Ascending aorta (tissue), 2 donors: ENCODE data around the gene CHPF. TPM values are rescaled to one million over a fixed set of nuclear protein-coding genes. Genes with fewer than 3 reads are reported as not detected.

Experiments used
- DNase-seq, 2 donors: peaks; one replicate each; pipeline ENCODE4 v3.0.0-alpha.2; 2019; ENCODE audit warnings: low spot score in 2 of 2
- H3K27ac ChIP-seq, 2 donors: fragments of 200-600 bp; sonication (generic); one replicate each; pipeline ENCODE4 v1.5.1; 2016 to 2017; ENCODE audit warnings: mild to moderate bottlenecking in 1 of 2
- H3K27me3 ChIP-seq: fragments of 200-600 bp; sonication (generic); one replicate; pipeline ENCODE4 v1.5.1; 2017
- H3K36me3 ChIP-seq, 2 donors: fragments of 200-600 bp; sonication (generic); one replicate each; pipeline ENCODE4 v1.5.1; 2016
- H3K4me1 ChIP-seq, 2 donors: fragments of 200-600 bp; sonication (generic); one replicate each; pipeline ENCODE4 v1.5.1; 2016 to 2017; ENCODE audit warnings: mild to moderate bottlenecking in 1 of 2
- H3K4me3 ChIP-seq, 2 donors: fragments of 200-600 bp; sonication (generic); one replicate each; pipeline ENCODE4 v1.5.1; 2016 to 2017; ENCODE audit warnings: mild to moderate bottlenecking in 1 of 2
- H3K9me3 ChIP-seq, 2 donors: fragments of 200-600 bp; sonication (generic); one replicate each; pipeline ENCODE4 v1.5.1; 2016
- intact Hi-C: fragments of 100-400 bp; cut with DNase I; formaldehyde crosslinking; loops from one replicate; pipeline ENCODE4 v1.15.1; 2023
- total RNA-seq: library from RNA; depleted of rRNA; stranded (reverse); fragments of >200 nt; gene quantifications from one replicate; pipeline ENCODE4 v1.1.0, GENCODE V29; 2016
- TF ChIP-seq, protein P1 (sequence below), 3 experiments: fragments of 200-600 bp in 2 of 3; fragments of 450-650 bp in 1 of 3; sonication (generic) in 2 of 3; IDR thresholded peaks; one replicate each; pipeline ENCODE4 v1.5.1; 2016 to 2019; ENCODE audit warnings: antibody characterized with exemption in 3 of 3, mild to moderate bottlenecking in 1 of 3, moderate library complexity in 1 of 3

The CHPF gene
- total RNA-seq, 1 donor from 2014 or later, result 249 TPM

DNA sequence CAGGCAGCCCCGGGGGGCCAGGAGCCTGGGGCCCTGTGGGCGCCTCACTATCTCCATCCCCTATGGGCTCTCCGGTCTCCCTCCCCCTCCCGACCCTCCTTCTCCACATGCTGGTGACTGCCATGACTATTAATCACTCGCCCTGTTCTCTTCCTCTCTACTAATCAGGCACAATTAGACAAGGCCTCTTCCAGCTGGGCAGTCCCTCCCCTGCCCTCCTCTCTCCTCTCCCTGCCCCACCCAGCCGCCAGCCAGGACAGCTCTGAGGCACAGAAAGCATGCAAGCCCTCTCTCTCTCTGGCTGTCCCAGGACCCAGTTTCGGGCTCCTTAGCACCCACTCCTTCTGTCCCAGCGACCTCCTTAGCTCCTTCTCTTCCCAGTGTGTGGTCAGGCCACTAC lies 23.5 kb downstream of the CHPF start:
- peaks cover 4 to 14% of the 10 kb centered on the region in 2 donors for H3K4me1 ChIP-seq

DNA sequence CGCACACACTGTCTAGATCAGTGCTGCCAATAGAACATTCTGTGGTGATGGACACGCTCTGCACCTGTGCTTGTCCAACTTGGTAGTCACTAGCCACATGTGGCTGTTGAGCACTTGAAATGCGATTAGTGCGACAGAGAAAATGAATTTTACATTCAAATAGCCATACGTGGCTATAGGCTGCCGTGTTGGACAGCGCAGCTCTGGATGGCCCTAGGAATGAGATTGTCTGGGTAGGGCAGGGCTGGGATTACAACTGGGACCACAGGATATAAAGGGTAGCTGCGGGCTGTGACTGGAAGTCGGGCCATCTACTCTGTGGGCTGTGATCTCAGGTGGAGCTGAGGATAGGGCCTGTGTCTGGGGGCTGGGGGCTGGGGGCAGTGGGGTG lies 24.1 kb downstream of the CHPF start:
- no peaks in the 10 kb centered on the region for H3K36me3 ChIP-seq
- DNase-seq, result no peak
- TF ChIP-seq, protein P1, sequence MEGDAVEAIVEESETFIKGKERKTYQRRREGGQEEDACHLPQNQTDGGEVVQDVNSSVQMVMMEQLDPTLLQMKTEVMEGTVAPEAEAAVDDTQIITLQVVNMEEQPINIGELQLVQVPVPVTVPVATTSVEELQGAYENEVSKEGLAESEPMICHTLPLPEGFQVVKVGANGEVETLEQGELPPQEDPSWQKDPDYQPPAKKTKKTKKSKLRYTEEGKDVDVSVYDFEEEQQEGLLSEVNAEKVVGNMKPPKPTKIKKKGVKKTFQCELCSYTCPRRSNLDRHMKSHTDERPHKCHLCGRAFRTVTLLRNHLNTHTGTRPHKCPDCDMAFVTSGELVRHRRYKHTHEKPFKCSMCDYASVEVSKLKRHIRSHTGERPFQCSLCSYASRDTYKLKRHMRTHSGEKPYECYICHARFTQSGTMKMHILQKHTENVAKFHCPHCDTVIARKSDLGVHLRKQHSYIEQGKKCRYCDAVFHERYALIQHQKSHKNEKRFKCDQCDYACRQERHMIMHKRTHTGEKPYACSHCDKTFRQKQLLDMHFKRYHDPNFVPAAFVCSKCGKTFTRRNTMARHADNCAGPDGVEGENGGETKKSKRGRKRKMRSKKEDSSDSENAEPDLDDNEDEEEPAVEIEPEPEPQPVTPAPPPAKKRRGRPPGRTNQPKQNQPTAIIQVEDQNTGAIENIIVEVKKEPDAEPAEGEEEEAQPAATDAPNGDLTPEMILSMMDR (IDR thresholded peaks at IDR 0.05), result no peak
- intact Hi-C loops, result no loop called here
- no peak overlapping the region for H3K27ac ChIP-seq
- H3K4me1 ChIP-seq, result peaks cover 4 to 14% of the 10 kb centered on the region in 2 donors
- H3K27me3 ChIP-seq, result peaks cover 4% of the 10 kb centered on the region
- H3K4me3 ChIP-seq, result no peak overlapping the region
- H3K9me3 ChIP-seq, result no peaks in the 10 kb centered on the region

More for the DNA sequence above, 23.5 kb downstream of the CHPF start:
- no peak overlapping the region for H3K4me3 ChIP-seq
- no peaks in the 10 kb centered on the region for H3K9me3 ChIP-seq
- H3K27me3 ChIP-seq, result no peaks in the 10 kb centered on the region
- intact Hi-C loops, result no loop called here
- TF ChIP-seq, protein P1 (IDR thresholded peaks at IDR 0.05), result no peak
- no peak for DNase-seq
- no peak overlapping the region for H3K27ac ChIP-seq
- no peaks in the 10 kb centered on the region for H3K36me3 ChIP-seq

DNA sequence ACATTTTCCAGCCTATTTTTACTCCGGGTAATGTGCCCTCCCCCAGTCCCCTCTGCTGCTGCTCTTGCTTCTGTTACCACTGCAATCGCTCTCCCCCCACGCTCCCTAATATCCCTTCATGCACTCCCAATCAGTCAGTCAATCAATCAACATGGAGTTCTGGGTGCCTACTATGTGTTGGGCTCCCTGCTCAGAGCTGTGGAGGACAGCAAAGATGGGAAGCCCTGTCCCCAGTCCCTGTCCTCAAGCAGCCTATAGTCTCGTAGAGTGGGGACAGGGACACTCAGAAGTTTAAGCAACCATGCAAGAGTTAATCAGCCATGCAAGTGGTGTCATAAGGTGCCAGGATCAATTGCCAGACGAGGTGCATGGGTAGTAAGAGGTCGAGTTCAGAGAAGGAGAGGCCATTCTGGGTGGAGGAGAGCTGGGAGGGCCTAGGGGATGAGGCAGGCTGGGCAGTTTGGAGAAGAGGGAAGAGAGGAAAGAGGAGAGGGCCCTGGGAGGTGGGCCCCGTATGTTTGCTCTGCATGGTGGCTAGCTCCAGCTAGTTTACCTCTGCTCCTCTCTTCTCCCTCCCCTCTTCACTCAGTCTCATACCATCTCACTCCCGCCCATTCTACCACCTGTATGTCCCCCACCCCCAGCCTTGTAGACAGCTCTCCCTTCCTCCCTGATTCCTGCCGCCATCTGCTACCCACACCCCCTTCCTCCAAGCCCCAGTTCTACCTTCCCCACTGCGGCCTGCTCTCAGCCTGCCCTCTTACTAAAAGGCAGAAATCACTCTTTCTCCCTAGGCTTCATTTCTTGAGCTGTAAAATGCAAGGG lies 25.4 kb downstream of the CHPF start:
- DNase-seq, result no peak
- H3K27ac ChIP-seq, result no peak overlapping the region
- peaks cover 16% of the 10 kb centered on the region for H3K27me3 ChIP-seq
- intact Hi-C loops, result no loop called here
- TF ChIP-seq, protein P1 (IDR thresholded peaks at IDR 0.05), result no peak
- no peak overlapping the region for H3K4me3 ChIP-seq
- no peaks in the 10 kb centered on the region for H3K36me3 ChIP-seq
- H3K4me1 ChIP-seq, result peaks cover 4 to 16% of the 10 kb centered on the region in 2 donors
- no peaks in the 10 kb centered on the region for H3K9me3 ChIP-seq

DNA sequence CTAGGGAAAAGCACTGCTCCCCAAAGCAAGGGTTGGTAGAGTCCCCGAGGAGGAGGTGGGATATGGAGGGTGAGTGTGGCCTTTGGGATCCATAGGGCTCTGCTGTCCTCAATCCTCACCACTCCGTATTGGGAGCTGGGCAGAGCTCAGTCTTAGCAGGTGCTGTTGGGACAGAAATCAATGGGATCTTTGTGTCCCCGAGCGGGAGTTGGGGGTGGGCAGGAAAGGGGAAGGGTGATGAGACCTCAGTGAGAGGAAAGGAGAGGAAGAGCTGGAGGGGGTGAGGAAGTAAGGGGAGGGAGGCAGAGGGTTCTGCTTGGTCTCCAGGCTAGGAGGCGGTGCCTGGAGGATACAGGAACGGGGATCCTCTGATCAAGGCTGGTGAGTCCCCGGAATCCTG lies 26.7 kb downstream of the CHPF start:
- Histone ChIP-seq H3K27ac (no peak overlapping the region), H3K9me3 (no peaks in the 10 kb centered on the region), H3K4me1 (peaks cover 0 to 3% of the 10 kb centered on the region in 2 donors), H3K27me3 (peaks cover 23% of the 10 kb centered on the region), H3K36me3 (no peaks in the 10 kb centered on the region), H3K4me3 (no peak overlapping the region)
- TF ChIP-seq, protein P1 (IDR thresholded peaks at IDR 0.05), result no peak
- DNase-seq, result no peak
- intact Hi-C loops, result no loop called here

DNA sequence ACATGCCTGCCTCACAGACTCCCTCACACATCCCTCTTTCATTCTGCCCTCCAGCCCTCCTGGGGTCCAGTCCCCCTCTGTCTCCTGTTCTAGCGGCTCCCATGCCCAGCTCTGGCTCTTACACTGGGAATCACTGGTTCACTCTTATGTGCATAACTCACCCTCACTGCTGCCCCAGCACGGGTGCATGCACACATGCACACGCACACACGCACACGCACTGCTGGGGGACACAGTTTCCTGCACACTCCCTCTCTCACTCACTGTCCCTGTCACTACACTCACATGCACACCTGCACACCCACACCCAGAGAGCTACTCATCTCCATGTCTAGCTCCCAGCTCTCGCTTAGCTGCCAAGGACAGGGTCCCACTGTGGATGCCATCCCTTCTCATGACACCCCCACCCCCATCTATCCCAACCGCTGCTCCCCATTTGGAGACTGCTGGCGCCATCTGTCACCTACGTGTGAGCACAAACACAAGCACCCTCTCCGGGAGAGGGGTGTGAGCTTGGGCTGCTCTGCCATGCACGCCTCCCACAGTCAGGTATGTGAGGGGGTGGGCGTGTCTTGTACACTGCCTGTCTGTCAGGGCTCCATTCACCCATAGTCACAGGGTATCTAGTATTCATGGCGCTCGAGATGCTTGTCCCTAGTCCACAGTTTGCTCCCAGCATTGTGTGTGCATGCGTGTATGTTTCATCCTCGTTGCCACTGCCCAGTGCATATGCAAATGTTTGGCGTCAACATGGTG lies 27.6 kb downstream of the CHPF start:
- TF ChIP-seq, protein P1 (IDR thresholded peaks at IDR 0.05), result no peak
- H3K27ac ChIP-seq, result no peak overlapping the region
- no peak for DNase-seq
- no peak overlapping the region for H3K4me3 ChIP-seq
- H3K4me1 ChIP-seq, result peaks cover 0 to 2% of the 10 kb centered on the region in 2 donors
- H3K9me3 ChIP-seq, result no peaks in the 10 kb centered on the region
- H3K27me3 ChIP-seq, result peaks cover 23% of the 10 kb centered on the region
- intact Hi-C loops, result no loop called here
- H3K36me3 ChIP-seq, result no peaks in the 10 kb centered on the region
